GM18907 (cell line): ENCODE results near the gene EXOSC7.

Experiments
- ATAC-seq: cut with Tn5 transposase; IDR thresholded peaks from one replicate; pipeline ENCODE4 v1.9.1; 2021; ENCODE audit warnings: mild to moderate bottlenecking, moderate library complexity; ENCODE audit not compliant: unreplicated experiment

Gene EXOSC7

GRCh38 chr3:45021524-45022297 lies 45.7 kb downstream of the EXOSC7 start:
- no peak for ATAC-seq

DNA sequence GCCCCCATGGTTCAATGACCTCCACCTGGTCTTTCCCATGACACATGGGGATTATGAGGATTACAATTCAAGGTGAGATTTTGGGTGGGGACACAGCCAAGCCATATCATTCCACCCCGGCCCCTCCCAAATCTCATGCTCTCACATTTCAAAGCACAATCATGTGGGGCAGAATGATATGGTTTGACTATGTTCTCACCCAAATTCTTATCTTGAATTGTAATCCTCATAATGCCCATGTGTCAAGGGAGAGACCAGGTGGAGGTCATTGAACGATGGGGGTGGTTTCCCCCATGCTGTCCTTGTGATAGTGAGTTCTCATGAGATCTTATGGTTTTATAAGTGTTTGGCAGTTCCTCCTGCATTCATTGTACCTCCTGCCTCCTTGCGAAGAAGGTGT lies 47.6 kb downstream of the EXOSC7 start:
- ATAC-seq: no peak

GRCh38 chr3:45024542-45025255 lies 48.7 kb downstream of the EXOSC7 start:
- ATAC-seq: no peak

DNA sequence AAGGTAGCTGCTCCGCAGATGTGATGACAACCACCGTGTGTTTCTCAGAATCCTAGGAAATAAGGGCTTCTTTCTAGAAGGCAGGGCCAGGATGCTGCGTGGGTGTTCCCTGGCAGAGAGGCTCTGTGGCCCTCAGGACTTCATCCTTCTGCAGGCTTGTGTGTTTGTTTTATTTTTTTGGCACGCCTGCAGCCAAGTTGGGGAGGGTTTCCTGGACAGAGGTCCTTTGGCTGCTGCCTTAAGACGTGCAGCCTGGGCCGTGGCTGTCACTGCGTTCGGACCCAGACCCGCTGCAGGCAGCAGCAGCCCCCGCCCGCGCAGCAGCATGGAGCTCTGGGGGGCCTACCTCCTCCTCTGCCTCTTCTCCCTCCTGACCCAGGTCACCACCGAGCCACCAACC lies 50.0 kb downstream of the EXOSC7 start, which contains the start of gene CLEC3B:
CLEC3B (plus strand) TSS at position 266 of the 400 bp plus-strand sequence; CDS start at position 326, 60 bp downstream.
- no peak for ATAC-seq

DNA sequence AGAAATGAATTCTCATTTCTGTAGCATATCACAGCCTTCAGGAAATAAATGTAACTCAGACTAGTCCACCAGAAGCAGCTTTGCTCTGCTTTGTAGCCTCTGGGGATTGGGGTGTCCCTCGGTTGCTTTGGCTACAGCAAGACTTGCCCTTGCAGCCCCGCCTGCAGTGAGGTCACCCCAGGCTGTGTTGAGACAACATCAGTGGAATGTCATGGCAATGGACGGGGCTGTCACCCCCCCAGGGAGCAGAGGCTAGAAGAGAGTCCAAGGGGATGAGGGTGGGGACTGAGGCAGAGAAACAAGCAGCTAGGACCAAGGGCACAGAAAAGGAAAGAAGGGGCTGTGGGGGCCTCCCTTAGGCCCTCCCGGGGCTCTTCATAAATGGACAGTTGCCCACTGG lies 50.9 kb downstream of the EXOSC7 start:
- no peak for ATAC-seq

- no peak for ATAC-seq
These were observed 51.4 kb downstream of the EXOSC7 start for GRCh38 chr3:45027441-45027840.

DNA sequence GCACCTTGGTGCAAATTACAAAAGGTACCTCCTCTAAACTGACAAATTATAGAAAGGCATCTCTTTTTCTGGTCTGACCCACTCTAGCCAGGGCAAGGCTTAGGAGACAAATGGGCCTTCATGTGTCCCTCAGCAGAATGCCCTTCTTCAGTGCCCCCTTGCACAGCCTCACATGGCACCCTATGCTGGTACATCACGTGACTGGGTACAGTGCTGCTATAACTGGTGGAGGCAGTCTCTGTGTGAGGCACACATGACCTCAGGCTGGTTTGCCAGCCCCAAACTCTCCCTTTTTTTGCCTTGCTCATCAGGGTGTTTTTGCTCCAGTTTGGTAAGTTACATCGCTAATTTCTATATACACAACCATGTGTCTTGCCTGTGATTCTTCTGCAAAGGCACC lies 53.2 kb downstream of the EXOSC7 start:
- ATAC-seq: no peak

- ATAC-seq: no peak
These were observed 53.6 kb downstream of the EXOSC7 start for GRCh38 chr3:45029661-45030060.

GRCh38 chr3:45031531-45031930 lies 55.5 kb downstream of the EXOSC7 start:
- no peak for ATAC-seq

GRCh38 chr3:45032113-45032512 lies 56.1 kb downstream of the EXOSC7 start:
- no peak for ATAC-seq

DNA sequence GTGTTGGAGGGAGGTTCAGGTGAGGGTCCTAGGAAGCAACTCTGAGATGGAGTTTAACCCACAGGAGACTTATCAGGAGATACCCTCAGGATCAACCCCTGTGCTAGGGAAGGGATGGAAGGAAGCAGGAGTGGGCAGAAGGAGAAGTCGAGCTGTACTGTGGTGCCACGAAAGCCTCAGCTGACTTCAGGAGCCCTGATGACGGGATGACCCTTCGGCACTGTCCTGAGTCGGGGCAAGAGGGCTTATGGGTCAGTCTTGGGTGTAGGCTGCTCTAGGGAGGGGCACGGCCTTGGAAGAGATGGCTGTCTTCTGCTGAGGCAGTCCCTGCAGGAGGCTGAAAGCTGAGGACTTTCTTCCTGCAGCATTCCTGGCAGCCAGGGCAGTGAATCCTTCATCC lies 57.7 kb downstream of the EXOSC7 start:
- ATAC-seq: no peak

DNA sequence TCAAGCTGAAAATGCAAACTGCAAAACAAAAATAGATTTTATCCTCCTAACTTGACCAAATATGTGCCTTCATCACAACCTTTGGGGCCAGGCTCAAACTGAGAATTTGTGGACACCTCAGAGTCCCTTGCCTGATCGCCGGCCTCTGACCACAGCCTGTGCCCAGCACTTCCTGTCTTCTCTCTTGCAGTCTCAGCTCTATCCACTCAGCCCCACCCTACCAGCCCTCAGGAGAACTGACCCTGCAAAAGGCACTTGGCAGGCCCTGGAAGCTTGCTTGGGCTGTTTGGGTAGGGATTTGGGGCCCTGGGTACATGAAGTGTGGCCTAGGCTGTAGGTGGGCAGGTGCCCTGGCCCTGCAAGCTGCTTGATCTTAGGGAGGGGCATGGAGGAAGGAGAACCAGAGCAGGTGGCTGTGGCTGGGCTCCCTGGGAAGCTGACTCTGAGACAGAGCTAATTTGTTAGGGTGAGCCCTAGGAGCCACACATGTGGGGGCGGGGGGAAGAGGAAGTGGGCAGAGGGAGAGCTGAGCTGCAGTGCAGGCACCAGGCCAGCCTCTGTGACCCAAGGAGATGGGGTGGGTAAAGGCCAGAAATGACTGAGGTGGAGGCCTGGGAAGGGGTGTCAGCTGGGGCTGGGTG lies 58.7 kb downstream of the EXOSC7 start:
- peak; percentile 50 for ATAC-seq

- ATAC-seq: no peak
These were observed 59.6 kb downstream of the EXOSC7 start for GRCh38 chr3:45035441-45036301.

DNA sequence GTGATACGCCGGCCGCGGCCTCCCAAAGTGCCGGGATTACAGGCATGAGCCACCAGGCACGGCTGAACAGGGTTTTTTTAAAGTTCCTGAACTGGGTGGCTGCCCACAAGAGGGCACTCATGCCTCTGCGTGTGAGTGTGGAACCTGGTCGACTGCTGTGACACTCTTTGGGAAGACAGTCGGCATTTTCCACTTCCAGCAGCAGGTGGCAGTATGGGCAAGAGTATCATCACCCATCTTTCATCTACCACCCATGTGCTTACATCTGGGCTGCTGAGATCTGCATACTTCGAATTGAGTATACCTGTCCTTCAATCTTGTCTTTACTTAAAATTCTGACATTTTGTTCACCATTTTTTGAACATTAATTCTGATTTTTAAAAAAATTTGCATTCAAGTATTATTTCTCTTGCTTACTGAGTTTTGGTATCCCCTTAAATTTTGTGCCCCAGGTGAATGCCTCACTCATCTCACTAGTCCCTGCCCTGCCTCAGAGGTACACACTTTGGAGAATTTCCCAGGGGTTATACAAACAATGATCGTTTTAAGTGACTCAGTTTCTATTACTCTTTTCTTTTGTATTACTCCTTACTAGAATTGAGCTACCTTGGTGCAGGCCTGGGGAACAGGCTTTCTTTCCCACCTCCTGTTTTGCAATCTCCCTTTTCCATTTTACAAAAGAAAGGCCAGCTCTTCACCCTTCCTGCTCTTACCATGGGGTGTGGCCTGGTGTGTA lies 61.8 kb downstream of the EXOSC7 start:
- peak; percentile 66 for ATAC-seq

- no peak for ATAC-seq
These were observed 65.6 kb downstream of the EXOSC7 start for GRCh38 chr3:45041666-45042065.

DNA sequence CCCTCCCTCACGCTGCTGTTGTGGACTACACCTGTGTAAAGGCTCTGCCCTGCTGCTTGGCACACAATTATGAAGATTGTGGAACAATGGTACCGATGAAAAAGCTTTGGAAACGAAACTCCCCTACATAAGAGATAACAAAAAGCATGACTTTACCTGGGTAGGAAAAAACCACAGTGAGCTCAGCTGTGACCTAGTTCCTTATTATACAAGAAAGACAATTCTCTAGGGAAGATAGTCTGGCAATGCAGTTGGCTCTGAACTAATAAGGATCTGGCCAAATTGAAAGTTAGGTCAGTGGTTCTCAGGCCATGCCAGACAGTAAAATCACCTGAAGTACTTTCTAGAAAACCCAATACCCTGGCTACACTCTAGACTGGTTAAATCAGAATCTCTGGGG lies 66.1 kb downstream of the EXOSC7 start:
- ATAC-seq: no peak

DNA sequence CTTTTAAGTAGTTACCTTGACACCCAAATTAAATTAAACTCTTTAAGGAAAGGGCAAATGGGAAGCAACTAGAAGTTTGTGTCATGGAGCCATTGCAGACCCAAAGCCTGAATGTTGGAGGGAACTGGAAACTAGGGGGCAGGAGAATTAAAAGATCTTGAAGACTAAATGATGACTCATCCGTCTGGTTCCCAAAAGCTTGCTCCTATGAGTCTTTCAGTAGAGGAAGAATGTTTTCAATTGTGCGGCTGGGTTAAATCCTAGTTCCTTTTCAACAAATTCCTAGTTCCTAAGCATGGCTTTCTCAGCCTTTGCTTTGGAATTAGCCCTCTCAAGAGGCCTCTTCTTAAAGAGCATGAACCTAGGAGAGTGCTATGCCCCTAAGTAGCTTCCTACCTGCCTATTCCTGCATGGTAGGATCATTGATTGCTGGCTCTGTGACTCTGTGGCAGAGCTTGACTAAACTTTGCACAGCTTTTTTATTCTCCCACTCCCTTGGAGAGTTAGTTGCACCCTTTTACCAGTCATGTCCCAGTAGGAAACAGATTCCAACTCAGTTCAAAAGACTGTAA lies 67.8 kb downstream of the EXOSC7 start:
- no peak for ATAC-seq

GRCh38 chr3:45048244-45048643 lies 72.2 kb downstream of the EXOSC7 start:
- no peak for ATAC-seq

DNA sequence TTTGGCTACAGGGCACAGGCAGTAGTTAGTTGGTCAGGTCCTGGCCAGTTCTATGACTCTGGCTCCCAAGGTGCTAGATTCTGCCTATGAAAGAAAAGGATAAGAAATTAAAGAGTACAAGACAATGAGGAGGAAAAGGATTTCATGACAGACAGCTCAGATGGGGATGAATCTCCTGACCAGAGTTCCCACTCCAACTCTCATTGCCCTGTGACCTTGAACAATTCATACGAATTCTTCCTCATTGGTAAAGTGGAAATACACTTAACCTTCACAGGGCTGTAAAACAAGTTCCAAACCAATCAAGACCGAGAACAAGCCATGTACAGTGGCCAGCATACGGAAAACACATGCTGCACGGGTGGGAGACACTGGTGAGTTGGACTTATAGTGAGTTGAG lies 73.8 kb downstream of the EXOSC7 start:
- no peak for ATAC-seq

- ATAC-seq: no peak
These were observed 75.6 kb downstream of the EXOSC7 start for GRCh38 chr3:45051685-45052084.
